WTC11 (cell line): Measurements from ENCODE around the gene KCNMA1.

Source experiments
- ATF2 ChIP-seq: sonication (generic); formaldehyde crosslinking; IDR thresholded peaks from 2 replicates; pipeline ENCODE4 v1.8.1; 2022; ENCODE audit warnings: low read depth, missing genetic modification reagents, borderline replicate concordance
- ATF6 ChIP-seq: sonication (generic); formaldehyde crosslinking; IDR thresholded peaks from 2 replicates; pipeline ENCODE4 v1.8.1; 2023; ENCODE audit warnings: mild to moderate bottlenecking, missing genetic modification reagents
- CREB1 ChIP-seq: sonication (generic); formaldehyde crosslinking; IDR thresholded peaks from 2 replicates; pipeline ENCODE4 v1.8.0; 2023; ENCODE audit warnings: mild to moderate bottlenecking, missing genetic modification reagents
- CREM ChIP-seq: sonication (generic); formaldehyde crosslinking; IDR thresholded peaks from 2 replicates; pipeline ENCODE4 v1.8.1; 2022; ENCODE audit warnings: mild to moderate bottlenecking, missing genetic modification reagents, moderate library complexity
- IRF2 ChIP-seq: sonication (generic); formaldehyde crosslinking; IDR thresholded peaks from 2 replicates; pipeline ENCODE4 v1.8.0; 2022; ENCODE audit warnings: low read depth, missing genetic modification reagents, borderline replicate concordance
- NFYB ChIP-seq: sonication (generic); formaldehyde crosslinking; conservative IDR thresholded peaks from 2 replicates; pipeline ENCODE4 v1.8.0; 2022; ENCODE audit warnings: low read depth, missing genetic modification reagents
- ZBTB21 ChIP-seq: sonication (generic); formaldehyde crosslinking; IDR thresholded peaks from 2 replicates; pipeline ENCODE4 v1.8.1; 2023; ENCODE audit warnings: mild to moderate bottlenecking, missing genetic modification reagents, borderline replicate concordance
- ZNF121 ChIP-seq: sonication (generic); formaldehyde crosslinking; IDR thresholded peaks from 2 replicates; pipeline ENCODE4 v1.8.0; 2023; ENCODE audit warnings: missing genetic modification reagents
- ZSCAN18 ChIP-seq: fragments of 250-450 bp; sonication (Bioruptor Pico); IDR thresholded peaks from 2 replicates; pipeline ENCODE4 v2.1.2; 2022; ENCODE audit warnings: mild to moderate bottlenecking, moderate library complexity
- TF ChIP-seq, protein P1 (sequence below): fragments of 200-600 bp; IDR thresholded peaks from 2 replicates; pipeline ENCODE4 v1.8.0; 2022; ENCODE audit warnings: antibody characterized with exemption

DNA sequence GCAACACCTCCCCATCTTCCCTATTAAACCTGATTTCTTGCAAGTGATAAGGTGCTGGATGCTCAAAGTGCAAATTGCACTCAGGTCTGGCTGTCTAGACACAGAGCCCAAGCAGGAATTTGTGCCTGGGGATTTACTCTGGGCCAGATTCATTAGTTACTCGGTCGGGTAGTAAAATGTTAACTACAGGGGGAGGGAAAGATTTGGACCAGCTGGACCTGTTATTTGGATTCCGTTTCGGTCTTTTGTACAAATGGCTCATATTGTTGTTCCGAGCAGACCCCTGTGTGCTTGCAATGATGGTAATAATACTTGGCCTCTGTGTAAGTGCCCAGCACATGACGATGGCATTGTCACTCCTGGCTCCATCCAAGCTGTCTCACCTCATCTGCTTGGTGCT is 609.6 kb downstream of the KCNMA1 start:
- TF ChIP-seq ZBTB21 (CRISPR knock-in tag), result no peak
- no peak for TF ChIP-seq IRF2
- TF ChIP-seq ATF6, result no peak
- TF ChIP-seq, protein P1, sequence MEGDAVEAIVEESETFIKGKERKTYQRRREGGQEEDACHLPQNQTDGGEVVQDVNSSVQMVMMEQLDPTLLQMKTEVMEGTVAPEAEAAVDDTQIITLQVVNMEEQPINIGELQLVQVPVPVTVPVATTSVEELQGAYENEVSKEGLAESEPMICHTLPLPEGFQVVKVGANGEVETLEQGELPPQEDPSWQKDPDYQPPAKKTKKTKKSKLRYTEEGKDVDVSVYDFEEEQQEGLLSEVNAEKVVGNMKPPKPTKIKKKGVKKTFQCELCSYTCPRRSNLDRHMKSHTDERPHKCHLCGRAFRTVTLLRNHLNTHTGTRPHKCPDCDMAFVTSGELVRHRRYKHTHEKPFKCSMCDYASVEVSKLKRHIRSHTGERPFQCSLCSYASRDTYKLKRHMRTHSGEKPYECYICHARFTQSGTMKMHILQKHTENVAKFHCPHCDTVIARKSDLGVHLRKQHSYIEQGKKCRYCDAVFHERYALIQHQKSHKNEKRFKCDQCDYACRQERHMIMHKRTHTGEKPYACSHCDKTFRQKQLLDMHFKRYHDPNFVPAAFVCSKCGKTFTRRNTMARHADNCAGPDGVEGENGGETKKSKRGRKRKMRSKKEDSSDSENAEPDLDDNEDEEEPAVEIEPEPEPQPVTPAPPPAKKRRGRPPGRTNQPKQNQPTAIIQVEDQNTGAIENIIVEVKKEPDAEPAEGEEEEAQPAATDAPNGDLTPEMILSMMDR, result no peak
- no peak for TF ChIP-seq CREM
- TF ChIP-seq CREB1 (CRISPR knock-in tag), result no peak
- TF ChIP-seq ZSCAN18 (CRISPR knock-in tag), result no peak
- TF ChIP-seq ATF2 (CRISPR knock-in tag), result no peak
- TF ChIP-seq NFYB, result no peak
- no peak for TF ChIP-seq ZNF121 (CRISPR knock-in tag)
